GM12878 (cell line): ENCODE data around the gene MXRA8. TPM values are rescaled to one million over a fixed set of nuclear protein-coding genes. Genes with fewer than 3 reads are reported as not detected.

ENCODE experiments used
- CBX3 ChIP-seq: fragments of 200-600 bp; sonication (generic); IDR thresholded peaks from 2 replicates; pipeline ENCODE4 v1.6.1; 2016; ENCODE audit warnings: low read depth, borderline replicate concordance
- EED ChIP-seq: sonication (generic); IDR thresholded peaks from 2 replicates; pipeline ENCODE4 v1.6.1; 2016; ENCODE audit warnings: antibody characterized with exemption, low read depth
- ETV6 ChIP-seq, 2 experiments: fragments of 450-650 bp in 1 of 2; IDR thresholded peaks in 1 of 2; conservative IDR thresholded peaks in 1 of 2; 2 replicates each; pipeline ENCODE4 v1.6.1; 2014; ENCODE audit warnings: antibody characterized with exemption in 1 of 2, borderline replicate concordance in 1 of 2, low read depth in 1 of 2, mild to moderate bottlenecking in 1 of 2, moderate library complexity in 1 of 2
- GATAD2B ChIP-seq: fragments of 450-650 bp; conservative IDR thresholded peaks from 2 replicates; pipeline ENCODE4 v1.6.1; 2017; ENCODE audit warnings: low read depth, mild to moderate bottlenecking, moderate library complexity
- IKZF2 ChIP-seq, 2 experiments: fragments of 450-650 bp; IDR thresholded peaks; 2 replicates each; pipeline ENCODE4 v1.6.1; 2017; ENCODE audit warnings: mild to moderate bottlenecking in 2 of 2, moderate library complexity in 2 of 2
- IRF4 ChIP-seq: IDR thresholded peaks from 2 replicates; pipeline ENCODE4 v1.6.1; 2011; ENCODE audit warnings: low read depth, low read length
- NFXL1 ChIP-seq: fragments of 450-650 bp; IDR thresholded peaks from 2 replicates; pipeline ENCODE4 v1.6.1; 2017; ENCODE audit warnings: antibody characterized with exemption, mild to moderate bottlenecking, borderline replicate concordance
- WRNIP1 ChIP-seq: IDR thresholded peaks from 2 replicates; pipeline ENCODE4 v1.6.1; 2011; ENCODE audit warnings: low read depth, low read length, improper control_type of control experiment, borderline replicate concordance
- polyA plus RNA-seq, 11 experiments: library from polyadenylated mRNA; depleted of rRNA in 4 of 11; unstranded in 6 of 11; stranded (reverse) in 5 of 11; fragments of >200 nt; fragmentation: Nextera tagmentation in 4 of 11; fragmentation: Illumina TruSeq in 1 of 11; extraction: Ambion mirVana in 4 of 11; extraction: Trizol in 1 of 11; gene quantifications; 1 replicate in 1 of 11; 2 replicates in 10 of 11; pipeline versions ENCODE4 v1.2.1 to v1.2.3, GENCODE V29; 2011 to 2016; ENCODE audit warnings: inconsistent platforms in 2 of 11, missing spikeins in 2 of 11, low read depth in 1 of 11
- total RNA-seq, 4 experiments: library from RNA; depleted of rRNA in 3 of 4; stranded (reverse); fragments of >200 nt in 3 of 4; fragmentation: Illumina TruSeq in 1 of 4; extraction: Trizol in 1 of 4; gene quantifications; 2 replicates each; pipeline versions ENCODE4 v1.2.1 to v1.2.3, GENCODE V29; 2013 to 2021
- TF ChIP-seq, protein P1 (sequence below): fragments of 450-650 bp; formaldehyde crosslinking; IDR thresholded peaks from 2 replicates; pipeline ENCODE4 v1.4.0; 2022; ENCODE audit warnings: mild to moderate bottlenecking, moderate library complexity
- TF ChIP-seq, protein P2 (sequence below): IDR thresholded peaks from 2 replicates; pipeline ENCODE4 v1.6.1; 2012; ENCODE audit warnings: low read depth, low read length, improper control_type of control experiment
- TF ChIP-seq, protein P3 (sequence below): fragments of 450-650 bp; IDR thresholded peaks from 2 replicates; pipeline ENCODE4 v1.6.1; 2016; ENCODE audit warnings: mild to moderate bottlenecking, moderate library complexity, borderline replicate concordance
- TF ChIP-seq, protein P4 (sequence below): IDR thresholded peaks from 2 replicates; pipeline ENCODE4 v1.6.1; 2012; ENCODE audit warnings: mild to moderate bottlenecking, low read depth, low read length

The MXRA8 gene
- total and polyA plus RNA-seq, 10 of the 15 experiments (the other 5 are each of a cell fraction or from before 2014, with no cell fraction given) = 0.11 to 0.54 (median 0.21) TPM; not detected in 6

DNA sequence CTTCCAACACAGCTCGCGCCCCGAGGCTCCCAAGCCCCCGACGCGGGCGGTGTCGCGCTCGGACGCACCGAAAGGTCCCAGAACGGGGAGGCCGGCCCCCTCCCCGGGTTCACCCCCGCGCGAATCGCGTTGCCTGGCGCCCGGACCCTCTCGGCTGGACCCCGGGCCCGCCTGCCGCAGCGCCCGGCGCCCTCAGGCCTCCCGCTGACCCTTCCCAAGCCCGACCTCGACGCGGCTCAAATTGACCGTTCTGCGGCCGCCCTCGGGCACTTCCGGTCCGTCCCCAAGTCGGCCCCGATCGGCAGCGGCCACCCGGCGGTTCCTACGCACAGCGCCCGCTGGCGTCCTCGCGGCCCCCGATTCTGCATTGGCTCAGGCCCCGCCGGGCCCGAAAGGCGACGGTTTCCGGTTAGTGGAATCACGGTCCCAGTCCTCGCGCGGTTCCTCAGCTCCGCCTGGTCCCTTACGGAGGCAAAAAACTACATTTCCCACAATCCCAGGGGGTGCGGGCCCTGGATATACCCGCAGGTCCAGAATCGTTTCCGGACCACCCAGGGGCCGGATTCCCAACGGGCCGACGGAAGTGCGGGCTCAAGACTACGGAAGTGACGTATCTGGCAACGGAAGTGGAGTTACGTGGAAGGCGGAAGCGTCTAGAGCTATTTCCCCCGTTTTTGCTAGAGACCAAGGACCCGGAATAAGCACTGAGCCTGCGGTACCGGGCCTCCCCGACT is 16.7 kb upstream of the MXRA8 start, which contains the start of gene AURKAIP1 (continued):
- TF ChIP-seq ETV6 (conservative IDR thresholded peaks at IDR 0.05 in 1 of 2, IDR thresholded peaks at IDR 0.05 in 1 of 2; ENCODE audit: borderline replicate concordance in 1 of 2, low read depth in 1 of 2) (peak in 1 of 2 experiments; percentile 66; a peak in 1 of 4 replicates), GATAD2B (peak; percentile 94), EED (no peak), IRF4 (no peak), WRNIP1 (0 out of 2 replicates have a peak, but pooled peaks have one; percentile 35), NFXL1 (no peak; the same call in 1 of the 2 replicates), CBX3 (no peak), IKZF2 (IDR thresholded peaks at IDR 0.05) (peak in 1 of 2 experiments; percentile 64; a peak in 2 of 4 replicates)
- TF ChIP-seq, protein P1, sequence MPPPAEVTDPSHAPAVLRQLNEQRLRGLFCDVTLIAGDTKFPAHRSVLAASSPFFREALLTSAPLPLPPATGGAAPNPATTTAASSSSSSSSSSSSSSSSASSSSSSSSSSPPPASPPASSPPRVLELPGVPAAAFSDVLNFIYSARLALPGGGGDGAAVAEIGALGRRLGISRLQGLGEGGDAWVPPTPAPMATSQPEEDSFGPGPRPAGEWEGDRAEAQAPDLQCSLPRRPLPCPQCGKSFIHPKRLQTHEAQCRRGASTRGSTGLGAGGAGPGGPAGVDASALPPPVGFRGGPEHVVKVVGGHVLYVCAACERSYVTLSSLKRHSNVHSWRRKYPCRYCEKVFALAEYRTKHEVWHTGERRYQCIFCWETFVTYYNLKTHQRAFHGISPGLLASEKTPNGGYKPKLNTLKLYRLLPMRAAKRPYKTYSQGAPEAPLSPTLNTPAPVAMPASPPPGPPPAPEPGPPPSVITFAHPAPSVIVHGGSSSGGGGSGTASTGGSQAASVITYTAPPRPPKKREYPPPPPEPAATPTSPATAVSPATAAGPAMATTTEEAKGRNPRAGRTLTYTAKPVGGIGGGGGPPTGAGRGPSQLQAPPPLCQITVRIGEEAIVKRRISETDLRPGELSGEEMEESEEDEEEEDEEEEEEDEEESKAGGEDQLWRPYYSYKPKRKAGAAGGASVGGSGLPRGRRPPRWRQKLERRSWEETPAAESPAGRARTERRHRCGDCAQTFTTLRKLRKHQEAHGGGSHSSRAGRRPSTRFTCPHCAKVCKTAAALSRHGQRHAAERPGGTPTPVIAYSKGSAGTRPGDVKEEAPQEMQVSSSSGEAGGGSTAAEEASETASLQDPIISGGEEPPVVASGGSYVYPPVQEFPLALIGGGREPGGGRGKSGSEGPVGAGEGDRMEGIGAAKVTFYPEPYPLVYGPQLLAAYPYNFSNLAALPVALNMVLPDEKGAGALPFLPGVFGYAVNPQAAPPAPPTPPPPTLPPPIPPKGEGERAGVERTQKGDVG (CRISPR knock-in tag) = no peak
- TF ChIP-seq, protein P2, sequence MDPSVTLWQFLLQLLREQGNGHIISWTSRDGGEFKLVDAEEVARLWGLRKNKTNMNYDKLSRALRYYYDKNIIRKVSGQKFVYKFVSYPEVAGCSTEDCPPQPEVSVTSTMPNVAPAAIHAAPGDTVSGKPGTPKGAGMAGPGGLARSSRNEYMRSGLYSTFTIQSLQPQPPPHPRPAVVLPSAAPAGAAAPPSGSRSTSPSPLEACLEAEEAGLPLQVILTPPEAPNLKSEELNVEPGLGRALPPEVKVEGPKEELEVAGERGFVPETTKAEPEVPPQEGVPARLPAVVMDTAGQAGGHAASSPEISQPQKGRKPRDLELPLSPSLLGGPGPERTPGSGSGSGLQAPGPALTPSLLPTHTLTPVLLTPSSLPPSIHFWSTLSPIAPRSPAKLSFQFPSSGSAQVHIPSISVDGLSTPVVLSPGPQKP = peak; percentile 95
- TF ChIP-seq, protein P3, sequence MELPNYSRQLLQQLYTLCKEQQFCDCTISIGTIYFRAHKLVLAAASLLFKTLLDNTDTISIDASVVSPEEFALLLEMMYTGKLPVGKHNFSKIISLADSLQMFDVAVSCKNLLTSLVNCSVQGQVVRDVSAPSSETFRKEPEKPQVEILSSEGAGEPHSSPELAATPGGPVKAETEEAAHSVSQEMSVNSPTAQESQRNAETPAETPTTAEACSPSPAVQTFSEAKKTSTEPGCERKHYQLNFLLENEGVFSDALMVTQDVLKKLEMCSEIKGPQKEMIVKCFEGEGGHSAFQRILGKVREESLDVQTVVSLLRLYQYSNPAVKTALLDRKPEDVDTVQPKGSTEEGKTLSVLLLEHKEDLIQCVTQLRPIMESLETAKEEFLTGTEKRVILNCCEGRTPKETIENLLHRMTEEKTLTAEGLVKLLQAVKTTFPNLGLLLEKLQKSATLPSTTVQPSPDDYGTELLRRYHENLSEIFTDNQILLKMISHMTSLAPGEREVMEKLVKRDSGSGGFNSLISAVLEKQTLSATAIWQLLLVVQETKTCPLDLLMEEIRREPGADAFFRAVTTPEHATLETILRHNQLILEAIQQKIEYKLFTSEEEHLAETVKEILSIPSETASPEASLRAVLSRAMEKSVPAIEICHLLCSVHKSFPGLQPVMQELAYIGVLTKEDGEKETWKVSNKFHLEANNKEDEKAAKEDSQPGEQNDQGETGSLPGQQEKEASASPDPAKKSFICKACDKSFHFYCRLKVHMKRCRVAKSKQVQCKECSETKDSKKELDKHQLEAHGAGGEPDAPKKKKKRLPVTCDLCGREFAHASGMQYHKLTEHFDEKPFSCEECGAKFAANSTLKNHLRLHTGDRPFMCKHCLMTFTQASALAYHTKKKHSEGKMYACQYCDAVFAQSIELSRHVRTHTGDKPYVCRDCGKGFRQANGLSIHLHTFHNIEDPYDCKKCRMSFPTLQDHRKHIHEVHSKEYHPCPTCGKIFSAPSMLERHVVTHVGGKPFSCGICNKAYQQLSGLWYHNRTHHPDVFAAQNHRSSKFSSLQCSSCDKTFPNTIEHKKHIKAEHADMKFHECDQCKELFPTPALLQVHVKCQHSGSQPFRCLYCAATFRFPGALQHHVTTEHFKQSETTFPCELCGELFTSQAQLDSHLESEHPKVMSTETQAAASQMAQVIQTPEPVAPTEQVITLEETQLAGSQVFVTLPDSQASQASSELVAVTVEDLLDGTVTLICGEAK = peak; percentile 100
- TF ChIP-seq, protein P4, sequence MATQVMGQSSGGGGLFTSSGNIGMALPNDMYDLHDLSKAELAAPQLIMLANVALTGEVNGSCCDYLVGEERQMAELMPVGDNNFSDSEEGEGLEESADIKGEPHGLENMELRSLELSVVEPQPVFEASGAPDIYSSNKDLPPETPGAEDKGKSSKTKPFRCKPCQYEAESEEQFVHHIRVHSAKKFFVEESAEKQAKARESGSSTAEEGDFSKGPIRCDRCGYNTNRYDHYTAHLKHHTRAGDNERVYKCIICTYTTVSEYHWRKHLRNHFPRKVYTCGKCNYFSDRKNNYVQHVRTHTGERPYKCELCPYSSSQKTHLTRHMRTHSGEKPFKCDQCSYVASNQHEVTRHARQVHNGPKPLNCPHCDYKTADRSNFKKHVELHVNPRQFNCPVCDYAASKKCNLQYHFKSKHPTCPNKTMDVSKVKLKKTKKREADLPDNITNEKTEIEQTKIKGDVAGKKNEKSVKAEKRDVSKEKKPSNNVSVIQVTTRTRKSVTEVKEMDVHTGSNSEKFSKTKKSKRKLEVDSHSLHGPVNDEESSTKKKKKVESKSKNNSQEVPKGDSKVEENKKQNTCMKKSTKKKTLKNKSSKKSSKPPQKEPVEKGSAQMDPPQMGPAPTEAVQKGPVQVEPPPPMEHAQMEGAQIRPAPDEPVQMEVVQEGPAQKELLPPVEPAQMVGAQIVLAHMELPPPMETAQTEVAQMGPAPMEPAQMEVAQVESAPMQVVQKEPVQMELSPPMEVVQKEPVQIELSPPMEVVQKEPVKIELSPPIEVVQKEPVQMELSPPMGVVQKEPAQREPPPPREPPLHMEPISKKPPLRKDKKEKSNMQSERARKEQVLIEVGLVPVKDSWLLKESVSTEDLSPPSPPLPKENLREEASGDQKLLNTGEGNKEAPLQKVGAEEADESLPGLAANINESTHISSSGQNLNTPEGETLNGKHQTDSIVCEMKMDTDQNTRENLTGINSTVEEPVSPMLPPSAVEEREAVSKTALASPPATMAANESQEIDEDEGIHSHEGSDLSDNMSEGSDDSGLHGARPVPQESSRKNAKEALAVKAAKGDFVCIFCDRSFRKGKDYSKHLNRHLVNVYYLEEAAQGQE = no peak
